Sciatic nerve (tissue), 2 donors: ENCODE data around the gene AP4B1. TPM values are rescaled to one million over a fixed set of nuclear protein-coding genes. Genes with fewer than 3 reads are reported as not detected.
A peak's percentile ranks its signal among the peaks of the same experiment; 100 is the strongest.

Experiments used
- ATAC-seq: fragments of 200-7000 bp; cut with Tn5 transposase; one replicate; pipeline ENCODE4 v1.9.1; 2020; ENCODE audit warnings: mild to moderate bottlenecking, moderate library complexity
- DNase-seq: peaks from one replicate; pipeline ENCODE4 v3.0.0-alpha.2; 2020; ENCODE audit warnings: low spot score
- intact Hi-C: fragments of 100-400 bp; cut with DNase I; formaldehyde crosslinking; loops from one replicate; pipeline ENCODE4 v1.14.2; 2022
- total RNA-seq: library from RNA; stranded (reverse); fragmentation: NEBNext Ultra II Directional; extraction: Animal tissue kit (Norgen Biotek cat#: 25700); gene quantifications from one replicate; pipeline ENCODE4 v1.2.1, GENCODE V29; 2021
- donor health status: DM: no; HTN: no; CAD: no.
- donor health status: DM: no; HTN: no; CAD: no.

The AP4B1 gene
- total RNA-seq, 1 donor from 2014 or later = 21.2 TPM

DNA sequence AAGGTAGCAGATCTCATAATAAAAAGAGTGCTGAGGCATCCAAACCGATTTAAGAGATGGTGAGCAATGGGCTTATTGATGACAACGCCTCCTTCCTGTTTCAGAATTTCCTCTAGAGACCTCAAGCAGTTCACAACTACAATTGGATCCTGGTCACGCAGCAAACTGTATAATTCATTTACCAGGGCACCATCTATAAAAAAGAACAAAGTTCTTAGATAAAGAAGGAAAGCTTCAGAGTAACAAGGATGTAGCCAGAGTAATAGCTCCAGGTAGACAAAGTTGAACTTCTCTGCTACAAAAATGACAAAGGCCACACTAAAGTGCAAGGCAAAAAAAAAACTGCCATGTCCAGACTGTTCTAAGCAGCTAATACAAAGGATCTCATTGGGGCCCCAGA is 3.4 kb downstream of the AP4B1 start:
- DNase-seq (no peak), ATAC-seq (no peak)
- intact Hi-C loops = no loop called here

DNA sequence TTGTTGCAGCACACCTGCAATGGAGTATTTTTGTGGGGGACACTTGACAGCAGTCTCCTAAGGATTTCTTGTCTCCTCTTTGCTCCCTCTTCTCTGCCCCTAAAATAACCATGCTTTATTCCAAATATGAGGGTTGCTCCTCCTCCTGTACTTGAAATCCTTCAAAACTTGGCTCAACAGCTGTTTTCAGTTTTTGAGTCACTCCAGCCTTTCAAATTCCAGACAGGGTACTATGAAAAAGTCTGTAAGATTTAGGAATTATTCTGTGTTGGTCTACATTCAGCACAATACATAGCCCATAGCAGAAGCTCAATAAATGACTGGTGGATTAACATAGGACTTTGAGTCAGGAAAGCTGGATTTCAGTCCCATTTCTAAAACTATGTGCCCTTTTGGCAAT is 5.5 kb downstream of the AP4B1 start:
- ATAC-seq = no peak
- DNase-seq = no peak
- intact Hi-C loops = no loop called here

DNA sequence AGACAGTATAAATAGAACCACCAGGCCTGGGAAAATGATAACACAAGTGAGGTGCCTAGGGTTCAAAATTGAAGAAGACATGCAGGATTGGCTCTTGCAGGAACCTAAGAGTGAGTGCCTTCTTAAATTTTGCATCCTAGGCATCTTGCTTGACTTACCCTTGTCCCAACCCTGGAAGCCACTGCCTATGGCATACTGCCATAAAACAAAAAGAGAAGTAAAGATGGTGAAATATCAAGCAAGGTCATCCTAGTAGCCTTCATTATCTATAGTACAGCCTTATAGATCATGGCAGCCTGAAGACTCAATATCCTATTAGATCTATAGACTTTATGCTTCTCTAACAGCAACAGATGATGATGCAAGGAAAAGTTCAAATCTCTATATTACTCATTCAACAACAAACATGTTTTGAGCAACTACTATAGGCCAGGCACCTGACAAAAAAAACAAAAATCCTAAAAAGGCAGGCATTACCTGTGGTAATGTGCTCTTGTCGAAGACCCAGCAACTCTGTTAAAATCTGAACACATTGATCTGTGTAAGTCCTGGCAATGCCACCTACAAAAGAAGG is 6.3 kb downstream of the AP4B1 start:
- DNase-seq = no peak
- ATAC-seq = no peak

DNA sequence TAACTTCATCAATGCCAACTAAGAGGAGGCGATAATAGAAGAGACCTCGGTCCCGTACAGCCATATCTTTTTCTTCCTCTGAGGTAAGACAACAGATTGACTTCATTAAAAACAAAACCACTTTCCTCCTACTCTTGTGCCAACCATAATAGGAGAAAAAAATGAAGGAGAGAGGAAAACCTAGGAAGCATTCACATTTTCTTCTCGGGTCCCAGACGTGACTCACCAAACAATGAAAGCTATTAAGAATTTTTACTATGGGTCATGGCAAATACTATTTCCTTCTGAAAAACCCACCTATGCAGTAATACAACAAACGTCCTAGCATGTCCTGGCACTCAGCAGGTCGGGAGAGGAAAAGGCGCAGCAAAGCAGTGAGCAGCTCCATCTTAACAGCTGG is 8.6 kb downstream of the AP4B1 start:
- no peak for DNase-seq
- intact Hi-C loops = no loop called here
- ATAC-seq = no peak

More for the DNA sequence above, 6.3 kb downstream of the AP4B1 start:
- intact Hi-C loops = no loop called here

DNA sequence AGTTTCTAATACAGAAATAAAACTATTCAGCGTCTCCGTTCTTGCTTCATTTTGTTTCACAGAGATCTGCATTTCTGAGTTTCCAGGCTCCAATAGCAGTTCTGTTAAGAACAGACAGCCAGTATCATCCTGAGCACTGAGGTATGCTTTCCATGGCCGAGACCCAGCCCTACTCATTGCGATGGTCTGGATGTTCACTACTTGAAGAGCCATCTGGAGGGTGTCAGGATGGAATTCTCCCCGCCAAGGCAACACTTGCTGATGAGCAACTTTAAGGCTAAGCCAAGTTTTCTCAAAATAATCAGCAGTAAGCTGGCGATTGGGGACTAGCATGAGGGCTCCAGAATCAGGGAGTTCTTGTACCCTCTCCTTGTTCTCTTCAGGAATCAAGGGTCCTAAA is 9.5 kb downstream of the AP4B1 start:
- DNase-seq = no peak
- intact Hi-C loops = no loop called here
- ATAC-seq = no peak

DNA sequence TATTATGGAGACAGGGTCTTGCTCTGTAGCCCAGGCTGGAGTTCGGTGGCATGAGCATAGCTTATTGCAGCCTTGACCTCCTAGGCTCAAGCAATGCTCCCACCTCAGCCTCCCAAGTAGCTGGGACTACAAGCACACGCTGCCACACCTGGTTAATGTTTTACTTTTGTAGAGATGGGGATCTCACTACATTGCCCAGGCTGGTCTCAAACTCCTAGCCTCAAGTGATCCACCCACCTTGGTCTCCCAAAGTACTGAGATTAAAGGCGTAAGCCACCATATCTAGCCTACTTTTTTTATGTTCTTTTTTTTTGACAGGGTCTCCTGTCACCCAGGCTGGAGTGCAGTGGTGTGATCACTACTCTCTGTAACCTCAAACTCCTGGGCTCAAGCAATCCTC is 11.3 kb downstream of the AP4B1 start:
- DNase-seq (no peak), ATAC-seq (no peak)
- intact Hi-C loops = no loop called here

DNA sequence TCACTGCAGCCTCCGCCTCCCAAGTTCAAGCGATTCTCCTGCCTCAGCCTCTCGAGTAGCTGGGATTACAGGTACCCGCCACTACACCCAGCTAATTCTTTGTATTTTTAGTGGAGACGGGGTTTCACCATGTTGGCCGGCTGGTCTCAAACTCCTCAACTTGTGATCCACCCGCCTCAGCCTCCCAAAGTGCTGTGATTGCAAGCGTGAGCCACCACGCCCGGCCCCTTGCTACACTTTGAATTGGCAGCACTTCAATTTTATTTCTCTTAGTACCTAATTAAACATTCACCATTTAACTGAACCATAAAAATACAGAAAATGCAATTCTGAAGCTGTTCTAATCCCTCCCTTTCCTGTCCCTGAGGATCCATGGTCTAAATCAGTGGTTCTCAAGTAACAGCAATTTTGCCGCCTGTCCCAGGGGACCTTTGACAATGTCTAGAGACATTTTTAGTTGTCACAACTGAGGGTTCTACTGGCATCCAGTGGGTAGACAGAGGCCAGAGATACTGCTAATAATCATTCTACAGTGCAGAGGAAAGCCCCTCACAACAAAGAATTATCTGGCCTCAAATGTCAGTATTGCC is 12.9 kb downstream of the AP4B1 start:
- no peak for ATAC-seq
- DNase-seq = no peak
- intact Hi-C loops = no loop called here

DNA sequence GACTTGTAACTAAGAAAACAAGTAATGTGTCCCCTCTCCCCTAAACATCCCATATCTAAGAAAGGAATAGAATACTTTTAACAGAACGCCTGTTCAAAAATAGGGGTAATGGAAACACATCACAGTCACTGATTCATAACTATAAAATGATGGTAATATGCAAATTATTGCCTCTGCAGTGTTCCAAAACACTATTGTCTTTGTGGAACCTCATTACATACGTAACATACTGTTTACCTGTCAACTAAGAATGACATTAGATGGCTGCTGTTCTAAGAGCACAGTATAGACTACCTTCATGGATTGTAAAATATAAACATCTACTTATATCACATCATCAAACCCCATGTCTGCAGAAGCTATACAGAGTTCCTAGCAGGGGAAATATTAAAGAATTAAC is 13.8 kb downstream of the AP4B1 start:
- intact Hi-C loops = no loop called here
- DNase-seq (no peak), ATAC-seq (no peak)

DNA sequence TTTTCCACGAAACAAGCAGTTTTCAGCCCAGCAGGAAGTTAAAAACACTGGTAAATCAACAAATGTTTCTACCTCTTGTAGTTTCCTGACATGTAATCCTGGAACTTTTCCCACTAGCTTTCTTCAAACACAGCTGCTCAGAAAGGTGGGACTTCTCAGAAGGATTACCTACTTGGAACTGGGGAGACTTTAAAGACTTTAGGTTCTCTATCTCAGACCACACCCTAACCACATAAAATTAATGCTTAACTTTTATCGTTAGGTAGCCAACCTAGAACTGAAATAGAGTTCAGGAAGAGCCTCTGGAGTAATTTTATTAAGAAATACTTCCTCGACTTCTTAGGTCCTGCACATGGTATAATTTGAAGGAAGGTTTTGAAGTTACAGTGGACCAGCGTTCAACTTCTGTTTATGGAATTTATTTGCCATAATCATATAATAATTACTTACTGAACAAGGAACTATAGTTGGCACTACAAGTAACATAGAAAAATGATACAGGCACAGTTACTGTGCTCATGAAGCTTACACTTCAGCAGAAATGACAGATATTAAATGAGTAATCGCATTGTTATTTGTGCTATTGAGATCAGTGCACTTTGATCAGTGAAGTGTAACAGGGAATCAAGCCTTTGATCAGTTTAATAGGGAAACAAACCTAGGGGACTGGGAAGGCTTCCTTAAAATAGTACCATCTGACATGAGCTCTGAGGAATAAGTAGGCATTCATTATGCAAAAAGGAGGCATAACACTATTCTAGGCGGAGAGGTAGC is 17.0 kb downstream of the AP4B1 start, which contains the start of gene BCL2L15:
Gene BCL2L15 (minus strand): TSS at position 180 of the 774 bp plus-strand sequence. CDS start 206 bp downstream, outside the sequence.
- ATAC-seq (no peak), DNase-seq (no peak)
- intact Hi-C loops = no loop called here

DNA sequence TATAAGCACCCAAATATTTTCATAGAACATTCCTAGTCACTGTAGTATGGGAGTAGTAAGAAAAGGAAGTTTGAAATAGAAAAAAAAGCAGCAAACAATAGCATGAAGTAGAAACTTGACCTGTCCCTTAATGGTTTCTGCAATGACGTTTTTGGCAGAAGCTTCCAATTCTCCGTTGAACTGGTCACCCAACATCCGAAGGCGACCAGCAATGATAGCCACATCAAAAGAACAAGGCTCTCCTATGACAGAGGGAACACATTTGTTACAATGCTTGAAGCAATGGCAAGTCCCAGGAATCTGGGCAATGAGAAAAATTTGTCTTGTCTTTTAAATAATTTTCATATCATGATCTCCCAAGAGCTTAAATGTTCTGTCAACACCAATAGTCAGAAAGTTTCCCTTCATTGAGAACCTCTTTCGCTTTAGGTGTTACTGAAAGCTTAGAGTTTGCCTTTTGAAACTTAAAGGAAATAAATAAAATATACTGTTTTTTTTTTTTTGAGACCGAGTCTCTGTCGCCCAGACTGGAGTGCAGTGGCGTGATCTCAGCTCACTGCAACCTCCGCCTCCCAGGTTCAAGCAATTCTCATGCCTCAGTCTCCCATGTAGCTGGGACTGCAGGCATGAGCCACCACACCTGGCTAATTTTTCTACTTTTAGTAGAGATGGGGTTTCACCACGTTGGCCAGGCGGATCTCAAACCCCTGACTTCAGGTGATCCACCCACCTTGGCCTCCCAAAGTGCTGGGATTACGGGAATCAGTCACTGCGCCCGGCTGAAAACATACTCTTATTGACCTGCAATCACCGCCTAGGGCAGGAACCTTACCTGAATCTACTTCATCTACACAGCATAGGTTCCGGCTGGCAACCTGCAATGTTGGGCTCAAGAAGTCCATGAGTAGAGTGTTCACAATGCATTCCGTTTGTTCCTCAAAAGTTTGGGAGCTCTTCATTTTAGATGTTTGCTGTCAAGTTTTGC is 17.9 kb downstream of the AP4B1 start:
- intact Hi-C loops = no loop called here
- DNase-seq = no peak
- no peak for ATAC-seq

DNA sequence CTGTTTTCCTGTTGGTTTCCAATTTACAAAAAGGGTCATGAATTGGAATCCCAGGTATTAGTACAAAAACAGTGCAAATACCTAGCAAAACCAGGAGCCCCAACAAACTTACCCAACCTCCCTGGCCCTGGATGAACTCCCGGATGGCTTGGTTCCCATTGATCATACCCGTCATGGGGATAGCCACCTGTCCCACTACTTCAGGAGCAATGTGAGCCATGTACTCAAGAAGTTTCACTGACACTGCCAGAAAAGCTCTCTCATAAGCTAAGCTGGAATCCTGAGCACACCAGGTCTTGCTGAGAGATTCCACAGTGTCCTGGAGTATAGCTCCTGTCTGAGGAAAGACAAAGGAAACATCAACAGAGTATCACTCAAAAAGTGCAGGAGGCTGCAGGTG is 22.9 kb downstream of the AP4B1 start:
- no peak for DNase-seq
- intact Hi-C loops = no loop called here
- ATAC-seq = no peak

DNA sequence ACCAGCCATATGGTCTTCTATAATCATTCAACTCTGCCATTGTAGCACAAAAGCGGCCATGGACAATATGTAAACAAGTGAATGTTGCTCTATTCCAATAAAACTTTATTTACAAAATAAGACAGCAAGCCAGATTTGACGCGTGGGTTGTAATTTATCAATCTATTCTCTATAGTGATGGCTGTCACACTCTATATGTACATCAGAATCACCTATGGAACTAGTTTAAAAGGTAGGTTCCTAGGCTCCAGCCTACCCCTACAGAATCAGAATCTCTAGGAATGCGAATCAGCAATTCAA is 24.9 kb downstream of the AP4B1 start:
- intact Hi-C loops = no loop called here
- DNase-seq (no peak), ATAC-seq (no peak)

DNA sequence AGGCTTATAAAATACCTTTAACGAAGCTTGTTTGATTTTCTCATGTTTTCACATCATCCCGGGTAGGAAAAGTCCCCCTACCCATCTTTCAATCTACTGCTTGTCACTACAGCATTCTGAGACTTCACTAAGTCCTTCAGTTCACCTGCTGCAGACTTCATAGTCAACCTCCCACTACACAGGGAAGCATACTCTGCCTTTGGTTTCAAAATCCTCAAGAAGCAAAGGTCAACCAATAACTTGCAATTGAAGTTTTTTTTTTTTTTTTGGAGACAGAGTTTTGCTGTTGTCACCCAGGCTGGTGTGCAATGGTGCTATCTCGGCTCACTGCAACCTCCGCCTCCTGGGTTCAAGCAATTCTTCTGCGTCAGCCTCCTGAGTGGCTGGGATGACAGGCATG is 28.4 kb downstream of the AP4B1 start:
- intact Hi-C loops = no loop called here
- DNase-seq = no peak
- ATAC-seq = no peak

DNA sequence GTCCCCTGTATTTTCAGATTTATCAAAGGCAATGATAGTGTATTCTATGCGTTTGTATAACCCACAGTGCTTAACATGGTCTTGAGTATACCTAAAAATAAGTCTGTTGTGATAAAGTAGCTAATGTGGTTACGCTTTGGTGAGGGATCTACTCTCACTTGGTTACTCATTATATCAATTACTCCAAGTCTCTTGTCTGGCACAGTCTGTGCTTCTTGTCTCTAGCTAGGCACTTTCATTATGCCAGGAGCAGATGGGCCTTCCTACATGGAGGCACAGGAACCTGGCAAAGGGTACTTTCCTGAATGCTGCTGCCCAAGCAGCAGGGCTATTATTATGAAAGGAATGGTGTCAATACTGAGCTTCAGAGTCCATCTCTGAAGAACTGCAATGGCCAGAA is 28.9 kb downstream of the AP4B1 start:
- intact Hi-C loops = no loop called here
- ATAC-seq = no peak
- no peak for DNase-seq

DNA sequence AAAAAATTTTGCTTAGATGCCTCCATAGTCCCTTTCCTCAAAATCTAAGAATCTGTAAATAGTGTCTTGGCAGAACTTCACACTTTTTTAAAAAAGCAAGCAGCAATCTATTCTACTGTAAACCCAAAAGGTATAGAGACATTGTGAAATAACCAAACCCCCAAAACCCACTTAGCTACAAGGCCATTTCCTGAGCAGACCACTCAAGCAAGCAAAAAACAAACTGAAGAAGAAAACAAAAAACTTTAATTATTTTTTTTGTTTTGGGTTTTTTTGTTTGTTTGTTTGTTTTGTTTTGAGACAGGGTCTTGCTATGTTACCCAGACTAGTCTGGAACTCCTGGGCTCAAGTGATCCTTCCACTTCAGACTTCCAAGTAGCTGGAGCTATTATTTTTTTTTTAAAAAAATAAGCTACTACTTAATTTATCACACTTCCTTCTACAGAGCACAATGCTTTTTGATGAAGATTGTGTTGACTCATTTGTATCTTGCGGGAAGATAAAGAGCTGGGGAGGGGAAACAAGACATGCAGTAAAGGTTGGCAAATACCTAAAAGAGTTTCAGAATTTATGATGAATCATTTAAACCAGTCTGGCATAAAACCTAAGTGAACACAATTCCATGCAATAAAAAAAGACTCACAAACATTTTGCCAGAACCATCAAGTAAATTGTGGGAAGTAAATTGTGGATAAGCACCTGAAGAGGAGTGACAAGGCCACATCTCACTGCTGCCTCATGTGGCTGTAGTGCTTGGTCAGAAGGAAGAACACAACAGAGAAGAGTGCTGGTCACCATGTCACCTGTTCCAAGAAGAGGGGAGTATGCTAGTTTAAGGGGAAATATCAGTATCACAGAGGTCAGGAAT is 30.4 kb downstream of the AP4B1 start:
- intact Hi-C loops = no loop called here
- DNase-seq (no peak), ATAC-seq (no peak)

DNA sequence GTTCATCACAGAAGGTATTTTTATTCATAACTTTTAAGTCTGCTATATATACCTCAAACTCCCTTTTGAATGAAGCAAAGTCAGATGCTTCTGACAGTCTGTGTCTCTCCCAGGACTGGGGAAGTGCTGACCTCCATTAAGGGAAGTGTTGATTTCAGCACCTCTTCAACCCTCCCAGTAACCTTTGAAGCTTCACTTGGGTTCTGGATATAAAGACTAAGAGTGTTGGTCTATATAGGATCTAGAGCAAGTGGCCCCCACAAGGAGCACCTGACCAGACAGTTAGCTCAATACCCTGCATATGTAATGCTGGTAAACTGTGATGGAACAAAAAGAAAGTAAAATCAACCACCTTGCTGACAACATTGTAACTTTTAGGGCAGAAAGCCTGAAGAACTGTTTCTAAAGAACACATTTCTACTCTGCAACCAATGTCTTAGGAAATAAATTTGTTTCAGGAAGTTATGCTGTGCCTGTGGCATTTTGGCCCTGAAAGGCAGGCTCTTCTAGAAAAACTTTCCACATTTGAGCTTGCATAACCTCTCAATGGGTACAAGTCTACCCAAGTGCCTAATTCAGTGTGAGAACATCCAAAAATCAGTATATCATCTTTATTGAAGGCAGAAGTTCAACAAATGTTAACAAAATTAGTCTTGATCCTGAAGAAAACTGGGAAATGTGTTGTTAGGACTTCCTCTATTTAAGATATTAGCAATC is 32.2 kb downstream of the AP4B1 start:
- ATAC-seq = peak; percentile 41

DNA sequence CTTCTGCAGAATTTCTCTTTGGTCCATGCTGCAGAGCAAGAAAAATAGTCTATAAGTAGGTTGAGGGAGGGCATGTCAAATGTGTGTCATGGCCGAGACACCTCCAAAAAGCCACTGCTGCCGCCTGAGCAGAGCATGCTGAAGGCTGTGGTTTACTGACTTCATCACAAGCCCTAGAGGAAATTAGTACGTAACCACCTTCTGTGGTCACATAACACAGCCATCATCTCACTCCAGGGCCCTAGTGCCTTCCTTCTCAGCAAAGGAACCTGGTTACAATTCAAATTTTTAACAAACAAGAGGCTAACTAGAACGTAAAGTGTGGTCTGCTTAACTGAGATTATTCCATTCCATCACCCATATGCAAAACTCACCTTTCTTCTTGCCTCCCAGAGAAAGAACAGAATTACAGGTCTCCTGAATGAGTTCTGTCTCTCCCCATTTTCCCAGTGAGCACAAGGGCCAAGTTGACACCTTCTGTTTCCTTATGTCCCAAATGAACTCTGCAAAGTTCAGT is 32.9 kb downstream of the AP4B1 start, which contains the start of gene PTPN22:
Gene PTPN22 (minus strand): TSS at position 116 of the 517 bp plus-strand sequence.
- DNase-seq (peak; percentile 63), ATAC-seq (peak; percentile 92)
- intact Hi-C loops = no loop called here

More for the DNA sequence above, 32.2 kb downstream of the AP4B1 start:
- intact Hi-C loops = no loop called here
- no peak for DNase-seq

DNA sequence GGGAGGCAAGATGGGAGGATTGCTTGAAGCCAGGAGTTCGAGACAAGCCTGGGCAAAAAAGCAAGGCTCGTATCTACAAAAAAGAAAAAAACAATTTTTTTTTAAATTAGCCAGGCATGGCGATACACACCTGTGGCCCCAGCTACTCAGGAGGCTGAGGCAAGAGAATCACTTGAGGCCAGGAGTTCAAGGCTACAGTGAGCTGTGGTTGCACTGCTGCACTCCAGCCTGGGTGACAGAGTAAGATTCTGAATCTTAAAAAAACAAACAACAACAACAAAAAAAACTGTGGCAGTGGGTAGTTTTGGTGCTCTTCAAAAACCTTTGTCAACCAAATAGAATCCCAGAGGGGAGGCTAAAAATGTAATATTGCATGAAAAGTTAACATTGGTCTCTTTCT is 33.8 kb downstream of the AP4B1 start:
- ATAC-seq = no peak
- intact Hi-C loops = no loop called here
- no peak for DNase-seq
